AG04450 (cell line): ENCODE results near the gene EIF1B. TPM values are rescaled to one million over a fixed set of nuclear protein-coding genes. Genes with fewer than 3 reads are reported as not detected.
A peak's percentile ranks its signal among the peaks of the same experiment; 100 is the strongest.

Experiments
- CTCF ChIA-PET: fragments of 300-600, 350-600 bp; formaldehyde crosslinking; extraction: SDS; loops from one replicate; lab custom pipeline; 2022; ENCODE audit warnings: antibody characterized with exemption, inconsistent platforms; lab: Charles Lee
- POLR2A ChIA-PET: fragments of 350-600 bp; formaldehyde crosslinking; extraction: SDS; loops from one replicate; lab custom pipeline; 2021; ENCODE audit warnings: antibody characterized with exemption, inconsistent platforms; lab: Yijun Ruan, JAX
- DNase-seq: peaks from one replicate; pipeline ENCODE4 v3.0.0-alpha.2; 2011; ENCODE audit warnings: low read depth, low spot score
- H3K27ac ChIP-seq: one replicate; pipeline ENCODE4 v1.5.1; 2012; ENCODE audit warnings: low read depth, low read length, control low read depth
- H3K27me3 ChIP-seq: one replicate; pipeline ENCODE4 v1.6.0; 2012; ENCODE audit warnings: low read length; ENCODE audit not compliant: control insufficient read depth, insufficient read depth
- H3K4me3 ChIP-seq: 2 replicates; pipeline ENCODE4 v1.5.1; 2011; ENCODE audit warnings: mild to moderate bottlenecking, low read depth, low read length, control low read depth
- H3K9me3 ChIP-seq: 2 replicates; pipeline ENCODE4 v1.5.1; 2012; ENCODE audit warnings: low read length; ENCODE audit not compliant: control insufficient read depth, insufficient read depth
- CTCF ChIP-seq: IDR thresholded peaks from 2 replicates; pipeline ENCODE4 v1.5.1; 2011; ENCODE audit warnings: low read depth, low read length, control low read depth, inconsistent platforms
- polyA plus RNA-seq: library from polyadenylated mRNA; depleted of rRNA; stranded (reverse); fragments of >200 nt; gene quantifications from 2 replicates; pipeline ENCODE4 v1.2.3, GENCODE V29; 2011

Gene EIF1B
- polyA plus RNA-seq, 1 experiment, result 46.7 TPM

GRCh38 chr3:40298075-40298474 lies 11.4 kb upstream of the EIF1B start:
- H3K27me3 ChIP-seq, result no peaks in the 10 kb centered on the region
- ChIA-PET CTCF (interaction anchor here (1.0 to 4.5 kb wide), 3 partner anchors 11 to 106 kb away, joined by 3 to 44 read pairs (median 10); partner anchors contain the start of gene EIF1B), POLR2A (no interaction called here)
- H3K4me3 ChIP-seq, result no peak overlapping the region
- no peak for DNase-seq
- TF ChIP-seq CTCF, result no peak
- H3K9me3 ChIP-seq, result no peaks in the 10 kb centered on the region
- no peak overlapping the region for H3K27ac ChIP-seq

- H3K9me3 ChIP-seq, result no peaks in the 10 kb centered on the region
- no peak for DNase-seq
- H3K4me3 ChIP-seq, result no peak overlapping the region
- POLR2A ChIA-PET, result no interaction called here
- H3K27ac ChIP-seq, result no peak overlapping the region
- H3K27me3 ChIP-seq, result no peaks in the 10 kb centered on the region
- TF ChIP-seq CTCF, result no peak
- CTCF ChIA-PET, result interaction anchor here (2.0 to 2.5 kb wide), 2 partner anchors 10 to 107 kb away, joined by 10 to 33 read pairs; partner anchors contain the start of gene EIF1B
Observed at GRCh38 chr3:40299130-40299720, 10.3 kb upstream of the EIF1B start.

GRCh38 chr3:40299721-40300335 lies 9.7 kb upstream of the EIF1B start:
- Histone ChIP-seq H3K4me3 (no peak overlapping the region), H3K9me3 (no peaks in the 10 kb centered on the region), H3K27ac (no peak overlapping the region), H3K27me3 (no peaks in the 10 kb centered on the region)
- CTCF ChIA-PET, result interaction anchor here (0.9 to 2.5 kb wide), 3 partner anchors 9 to 108 kb away, joined by 3 to 33 read pairs (median 10); partner anchors contain the start of gene EIF1B
- peak; percentile 45 for DNase-seq
- TF ChIP-seq CTCF, result no peak
- POLR2A ChIA-PET, result interaction anchor here (1.3 kb wide), 1 partner anchor 9 kb away, joined by 7 read pairs; the partner anchor contains the start of gene EIF1B

GRCh38 chr3:40302784-40303183 lies 6.7 kb upstream of the EIF1B start:
- H3K9me3 ChIP-seq, result no peaks in the 10 kb centered on the region
- POLR2A ChIA-PET, result no interaction called here
- TF ChIP-seq CTCF, result no peak
- CTCF ChIA-PET, result interaction anchor here (0.9 kb wide), 2 partner anchors 9 to 111 kb away, joined by 3 to 6 read pairs; no protein-coding TSS in a partner anchor
- H3K4me3 ChIP-seq, result no peak overlapping the region
- H3K27me3 ChIP-seq, result no peaks in the 10 kb centered on the region
- DNase-seq, result no peak
- H3K27ac ChIP-seq, result no peak overlapping the region

GRCh38 chr3:40304352-40304751 lies 5.2 kb upstream of the EIF1B start:
- Histone ChIP-seq H3K27me3 (no peaks in the 10 kb centered on the region), H3K4me3 (no peak overlapping the region), H3K27ac (no peak overlapping the region), H3K9me3 (no peaks in the 10 kb centered on the region)
- no peak for DNase-seq
- ChIA-PET POLR2A (no interaction called here), CTCF (interaction anchor here (1.1 to 1.5 kb wide), 2 partner anchors 12 to 112 kb away, joined by 5 to 7 read pairs; no protein-coding TSS in a partner anchor)
- TF ChIP-seq CTCF, result no peak
